CD4-positive, alpha-beta T cell treated with Interleukin-2 at 100 ng/mL for 4 hours (primary cell): ENCODE results near the gene FOXP4.
A peak's percentile ranks its signal among the peaks of the same experiment; 100 is the strongest.

Experiments
- DNase-seq: peaks from one replicate; pipeline ENCODE4 v3.0.0-alpha.2; 2020; ENCODE audit warnings: low spot score

Gene FOXP4

DNA sequence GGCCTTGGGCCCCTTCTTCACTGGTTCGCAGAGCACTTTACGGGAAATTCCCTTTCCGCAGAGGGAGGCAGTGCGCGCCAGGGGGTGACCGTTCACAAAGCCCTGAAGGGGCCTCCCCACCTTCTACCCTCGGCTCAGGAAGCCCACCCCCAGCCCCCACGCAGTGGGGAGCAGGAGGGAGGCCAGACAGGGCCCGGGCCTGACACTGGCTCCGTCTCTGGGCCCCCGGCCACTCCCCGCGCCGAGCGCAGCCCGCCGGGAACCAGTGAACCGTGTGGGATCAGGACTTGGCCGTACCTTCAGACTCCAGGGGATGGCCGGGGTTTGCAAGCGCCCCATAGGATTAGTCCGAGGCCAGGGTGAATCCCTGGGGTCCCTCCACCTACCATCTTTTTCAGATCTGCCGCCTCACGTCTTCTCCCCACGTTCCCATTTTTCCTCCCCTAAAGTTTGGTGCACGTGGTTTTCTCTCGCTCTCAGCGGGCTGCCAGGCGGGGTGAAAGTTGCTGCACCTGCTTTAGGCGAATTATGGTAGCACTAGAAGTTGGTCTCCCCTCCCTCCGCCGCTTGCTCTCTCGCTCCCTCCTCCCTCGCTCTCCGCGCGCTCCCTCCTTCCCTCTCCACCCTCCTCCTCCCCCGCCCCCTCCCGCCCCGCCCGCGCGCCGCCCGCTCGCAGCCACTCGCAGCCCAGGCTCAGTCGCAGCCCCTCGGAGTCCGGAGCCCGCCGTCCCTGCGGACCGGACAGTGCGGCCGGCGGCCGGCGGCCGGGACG, at the start of gene FOXP4:
TSS of gene FOXP4 (plus strand) at position 679 of the 772 bp plus-strand sequence. CDS start 19,380 bp downstream, outside the sequence.
- DNase-seq: peak; percentile 87

GRCh38 chr6:41497573-41497972, 48.6 kb upstream of the FOXP4 start:
- DNase-seq: no peak

DNA sequence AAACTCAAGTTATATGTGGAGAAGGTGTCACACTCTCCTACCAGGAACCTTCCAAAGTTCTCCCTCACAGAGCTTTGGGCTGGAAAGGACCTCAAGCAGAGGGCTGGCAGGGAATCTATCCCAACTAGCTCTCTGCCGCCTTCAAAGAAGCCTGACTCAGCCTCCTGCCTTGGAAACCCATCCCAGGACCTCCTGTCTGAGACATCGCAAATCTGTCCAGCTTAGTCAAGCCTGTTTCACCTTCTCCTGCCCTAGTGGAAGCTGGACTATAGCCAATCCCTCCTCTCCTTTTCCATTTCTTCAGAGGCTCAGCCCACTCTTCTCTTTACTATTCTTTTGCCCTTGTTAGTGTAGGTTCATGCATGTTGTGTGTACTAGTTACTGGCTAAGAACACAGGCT, 48.2 kb upstream of the FOXP4 start:
- no peak for DNase-seq

DNA sequence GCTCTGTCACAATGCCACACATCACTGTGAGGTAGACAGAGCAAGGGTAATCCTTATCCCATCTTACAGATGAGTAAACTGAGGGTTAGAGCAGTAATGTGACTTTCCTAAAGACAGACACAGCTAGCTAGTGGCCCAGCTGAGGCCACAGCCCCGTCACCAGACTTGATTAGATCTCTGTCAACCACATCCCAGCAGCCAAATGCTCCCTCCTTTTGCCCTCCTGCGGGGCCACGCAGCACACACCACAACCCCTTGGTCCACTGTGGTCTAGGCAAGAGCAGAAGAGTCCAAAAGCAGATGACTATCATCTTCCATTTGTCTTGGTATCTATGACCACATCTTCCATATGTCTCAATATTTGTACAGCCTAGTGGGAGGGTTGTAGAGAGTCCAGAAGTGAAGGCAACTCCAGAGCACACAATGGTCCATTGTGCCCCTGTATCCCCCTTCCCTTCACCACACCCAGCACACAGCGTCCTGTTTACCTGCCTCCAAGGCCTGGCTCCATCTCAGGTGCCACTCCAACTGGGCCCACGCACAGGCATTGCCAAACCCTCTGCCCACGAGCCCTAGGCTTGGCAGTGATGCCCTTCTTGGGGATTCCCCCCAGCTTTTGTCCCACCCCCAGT, 47.1 kb upstream of the FOXP4 start:
- DNase-seq: no peak

DNA sequence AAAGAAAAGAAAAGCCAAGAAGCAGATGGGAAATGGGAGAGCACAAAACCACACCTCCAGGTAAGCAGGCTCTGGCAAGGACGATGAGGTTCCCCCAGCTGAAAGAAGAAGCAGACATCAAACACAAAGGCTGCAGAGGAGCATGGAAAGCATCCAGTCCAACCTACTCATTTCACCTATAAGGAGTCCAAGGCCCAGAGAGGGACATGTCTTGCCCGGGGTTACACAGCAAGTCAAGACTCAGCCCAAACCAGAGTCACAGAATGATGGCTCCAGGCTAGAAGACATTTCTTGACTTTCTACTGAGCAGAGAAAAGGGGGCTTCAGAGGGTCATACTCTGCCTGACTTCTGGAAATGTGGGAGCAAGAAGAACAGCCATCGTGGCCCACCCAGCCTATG, 45.6 kb upstream of the FOXP4 start:
- DNase-seq: no peak

GRCh38 chr6:41502566-41502916, 43.6 kb upstream of the FOXP4 start:
- no peak for DNase-seq

- DNase-seq: no peak
Measured at GRCh38 chr6:41502917-41503671, 43.1 kb upstream of the FOXP4 start.

DNA sequence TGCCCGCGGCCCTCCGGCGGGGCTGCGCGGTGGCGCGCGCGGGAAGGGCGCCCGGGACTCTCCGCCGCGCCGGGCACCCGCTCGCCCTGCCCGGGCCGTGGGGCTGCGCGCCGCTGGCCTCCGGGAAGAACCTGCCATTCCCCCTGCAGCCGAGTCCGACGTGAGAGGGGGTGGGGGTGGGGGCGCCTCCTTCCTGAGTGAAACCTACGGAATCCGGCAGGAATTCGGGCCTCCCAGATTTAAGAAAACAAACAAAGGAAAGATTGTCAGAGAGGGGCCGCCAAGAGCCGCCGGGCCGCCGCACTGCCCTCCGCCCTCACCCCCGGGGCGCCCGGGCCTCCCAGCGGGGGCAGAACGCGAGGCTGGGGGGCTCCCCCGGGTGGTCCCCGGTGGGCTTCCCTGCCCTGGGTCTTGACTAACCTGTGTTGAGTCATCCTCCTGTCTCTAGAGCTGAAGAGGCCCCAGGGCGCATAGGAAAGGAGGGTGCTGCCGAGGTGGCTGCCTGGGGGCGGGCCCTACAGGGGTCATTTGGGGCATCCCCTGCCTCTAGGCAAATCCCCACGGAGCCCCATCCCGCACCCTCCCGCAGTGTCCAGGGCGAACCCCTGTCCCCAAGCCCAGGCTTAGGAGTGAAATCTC, 42.2 kb upstream of the FOXP4 start:
- no peak for DNase-seq

DNA sequence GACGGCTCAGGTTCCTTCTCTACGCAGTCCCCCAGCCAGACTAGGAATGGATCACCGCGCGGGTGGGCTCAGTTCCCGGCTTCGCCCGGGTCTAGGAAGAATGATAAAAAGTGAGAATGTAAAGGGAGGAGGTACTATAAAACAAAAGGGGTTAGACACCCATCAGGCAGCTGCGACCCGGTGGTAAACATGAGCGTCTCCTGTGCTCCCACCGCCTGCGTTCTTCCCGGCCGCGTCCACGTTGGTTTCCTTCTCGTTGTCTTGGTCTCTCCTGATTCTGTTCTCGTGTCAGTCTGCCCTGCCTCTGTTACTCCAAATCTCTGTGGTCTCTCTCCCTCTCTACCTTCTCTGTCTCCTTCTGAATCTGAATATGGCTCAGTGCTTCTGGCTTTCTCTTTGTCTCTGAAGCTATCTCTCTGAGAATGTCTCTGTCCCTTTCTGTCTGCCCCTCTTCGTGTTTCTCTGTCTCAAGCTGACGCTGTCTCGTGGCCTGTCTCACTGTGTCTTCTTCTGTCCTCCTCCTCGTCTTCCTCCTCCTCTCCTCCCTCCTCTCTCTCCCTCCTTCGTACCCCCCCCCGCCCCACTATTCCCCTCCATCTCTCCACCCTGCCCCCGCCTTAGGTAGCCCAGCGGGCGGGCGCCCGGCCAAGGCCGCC, 41.6 kb upstream of the FOXP4 start:
- DNase-seq: no peak

- no peak for DNase-seq
Measured at GRCh38 chr6:41505122-41506049, 40.8 kb upstream of the FOXP4 start.

DNA sequence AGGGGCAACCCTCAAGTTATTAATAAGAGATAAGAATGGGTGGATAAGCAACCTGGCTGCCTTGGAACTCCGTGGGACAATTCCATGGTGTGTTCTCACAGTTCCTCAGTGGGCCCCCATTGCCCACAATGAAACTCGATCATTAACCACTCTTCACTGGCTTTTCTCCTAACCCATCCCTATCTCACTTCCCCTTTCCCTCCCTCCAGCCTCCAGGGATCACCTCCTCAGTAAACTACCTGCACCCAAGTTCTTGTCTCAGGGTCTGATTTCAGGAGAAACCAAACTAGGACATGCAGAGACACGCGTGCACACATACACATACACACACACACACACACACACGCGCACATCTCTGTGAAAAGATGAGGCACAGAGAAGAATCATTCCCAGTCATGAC, 37.7 kb upstream of the FOXP4 start:
- no peak for DNase-seq

DNA sequence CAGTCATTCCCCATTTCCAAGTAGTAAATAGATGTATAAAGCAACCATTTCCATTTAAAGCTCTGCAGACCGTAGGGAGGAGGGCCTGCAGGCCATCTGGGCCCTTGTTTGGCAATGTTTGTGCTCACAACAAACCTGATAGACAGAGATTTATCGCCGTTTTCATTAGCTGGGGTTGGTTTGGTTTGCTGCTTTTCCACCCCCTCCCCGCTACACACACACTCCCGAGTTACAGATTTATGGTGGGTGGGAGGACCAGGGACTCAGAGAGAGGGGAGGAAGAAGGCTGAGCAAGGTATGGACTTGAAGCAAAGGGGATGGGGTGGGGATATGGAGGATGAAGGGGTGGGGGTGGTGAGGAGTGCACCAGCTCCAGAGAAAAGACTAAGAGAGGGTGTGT, 36.6 kb upstream of the FOXP4 start:
- DNase-seq: no peak

DNA sequence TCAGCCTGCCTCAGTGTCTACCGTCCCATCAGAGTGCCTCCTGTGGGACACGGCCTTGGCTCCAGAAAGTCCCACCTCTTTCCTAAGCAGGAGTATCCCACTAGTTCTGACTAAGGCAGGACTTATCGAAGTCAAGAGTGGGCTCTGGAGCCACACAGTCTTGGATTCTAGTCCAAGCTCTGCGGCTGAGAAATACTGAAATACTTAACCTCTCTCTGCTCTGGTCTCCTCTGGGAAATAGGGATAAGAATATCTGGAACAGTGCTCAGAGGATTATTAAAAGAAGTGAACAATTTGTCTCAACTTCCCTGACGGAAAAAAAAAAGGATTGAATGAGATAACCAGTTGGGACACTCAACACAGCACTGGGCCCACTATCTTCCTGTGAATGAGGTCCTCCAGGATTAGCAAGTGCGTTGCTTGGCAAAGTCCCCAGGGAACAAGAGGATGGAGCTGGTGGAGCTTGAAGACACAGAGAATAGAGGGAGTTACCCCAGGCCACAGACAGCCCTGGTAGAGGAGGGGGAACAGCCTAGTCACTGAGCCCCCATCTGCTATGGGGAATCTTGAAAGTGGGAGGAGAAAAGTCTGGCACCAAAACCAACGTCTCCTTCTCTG, 34.6 kb upstream of the FOXP4 start:
- DNase-seq: no peak

DNA sequence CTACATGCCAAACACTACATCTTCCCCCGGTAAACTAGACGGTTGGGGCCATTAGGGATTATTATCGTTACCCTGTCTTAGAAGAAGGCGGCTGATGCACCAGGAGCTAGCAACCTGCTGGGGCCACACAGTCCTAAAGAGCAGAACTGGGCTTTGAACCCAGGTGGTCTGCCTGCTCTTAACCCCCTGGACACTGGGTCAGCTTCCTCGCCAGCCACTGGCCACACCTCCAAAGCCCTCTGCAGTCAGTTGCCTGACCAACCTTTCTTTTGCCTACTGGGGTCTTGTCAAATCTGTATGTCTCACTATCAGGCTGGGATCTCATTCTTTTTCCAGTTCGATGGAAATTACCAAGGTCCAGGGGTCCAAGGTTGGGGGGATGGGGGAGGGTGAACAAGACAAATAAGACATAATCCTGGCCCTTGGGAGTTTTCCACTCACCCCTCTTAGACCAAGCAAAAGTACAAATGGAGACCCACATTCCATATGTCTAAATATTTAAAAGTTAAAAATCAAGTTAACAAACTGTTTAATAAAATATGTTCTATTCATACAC, 34.0 kb upstream of the FOXP4 start:
- DNase-seq: no peak

DNA sequence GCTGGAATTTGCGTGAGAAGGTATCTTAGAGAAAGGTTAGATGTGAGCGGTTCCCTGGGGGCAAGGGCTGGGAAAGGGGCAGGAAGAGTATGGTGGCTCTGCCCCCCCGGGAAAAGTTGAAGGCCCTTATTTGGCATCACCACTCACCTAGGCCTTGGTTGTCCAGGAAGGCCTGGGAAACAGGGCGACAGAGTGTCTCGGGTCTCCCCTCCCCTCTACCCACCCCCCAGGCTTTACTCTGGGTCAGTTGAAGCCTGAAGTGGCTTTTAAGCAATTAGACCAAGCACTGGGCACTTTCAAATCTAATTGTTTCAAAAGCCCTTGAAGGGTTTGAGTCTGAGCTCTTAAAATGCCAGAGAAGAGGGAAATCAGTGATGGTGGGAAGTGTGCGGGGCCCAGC, 30.2 kb upstream of the FOXP4 start:
- no peak for DNase-seq

- no peak for DNase-seq
Measured at GRCh38 chr6:41518118-41518517, 28.1 kb upstream of the FOXP4 start.

GRCh38 chr6:41519305-41519744, 26.9 kb upstream of the FOXP4 start:
- DNase-seq: no peak

DNA sequence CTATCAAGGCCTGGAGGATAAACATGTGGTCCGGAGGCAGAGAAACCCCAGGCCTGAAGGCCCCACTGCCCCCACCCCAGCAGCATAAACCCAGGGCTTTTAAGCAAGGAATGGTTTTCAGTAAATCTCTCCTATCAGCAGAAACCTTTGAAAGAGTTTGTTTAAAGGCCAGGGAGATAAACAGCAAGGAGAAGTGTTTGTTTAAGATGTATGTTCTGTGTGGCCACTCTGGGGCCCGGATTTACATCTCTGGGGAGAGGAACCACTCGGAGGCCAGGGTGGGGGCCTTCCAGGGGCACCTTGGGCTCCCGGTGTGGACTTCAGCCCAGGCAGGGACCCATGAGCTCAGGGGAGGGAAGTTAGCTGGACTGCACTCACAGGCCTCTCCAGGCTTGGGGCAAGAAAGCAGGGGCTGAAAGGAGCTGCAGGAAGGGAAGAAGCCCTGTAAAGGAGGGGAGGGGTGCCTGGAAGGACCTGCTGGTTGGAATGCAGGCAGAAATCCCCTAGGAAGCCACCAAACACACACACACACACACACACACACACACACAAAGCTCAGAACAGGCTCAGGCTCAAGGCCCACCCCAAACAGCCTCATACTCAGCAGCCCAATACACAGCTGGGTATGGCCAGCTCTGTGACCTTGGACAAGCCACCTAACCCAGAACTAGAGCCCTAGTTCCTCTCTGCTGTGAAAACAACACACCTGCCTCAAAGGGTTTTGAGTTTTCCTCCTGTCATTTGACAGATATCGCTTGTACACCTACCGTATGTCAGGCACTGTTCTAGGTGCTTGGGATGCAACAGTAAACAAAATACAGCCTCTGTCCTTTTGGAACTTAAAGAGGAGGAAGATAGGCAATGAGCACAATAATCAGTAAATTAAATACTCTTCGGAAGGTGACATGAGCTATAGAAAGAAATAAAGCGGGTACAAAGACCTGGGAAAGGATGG, 26.2 kb upstream of the FOXP4 start:
- no peak for DNase-seq
